Measurements from ENCODE around the gene CCDC7.
"Not testable (repeated sequence)": the region's sequence is repeated elsewhere in the genome, so short reads cannot be mapped to it uniquely, and the experiment has no call there.

Gene CCDC7

DNA sequence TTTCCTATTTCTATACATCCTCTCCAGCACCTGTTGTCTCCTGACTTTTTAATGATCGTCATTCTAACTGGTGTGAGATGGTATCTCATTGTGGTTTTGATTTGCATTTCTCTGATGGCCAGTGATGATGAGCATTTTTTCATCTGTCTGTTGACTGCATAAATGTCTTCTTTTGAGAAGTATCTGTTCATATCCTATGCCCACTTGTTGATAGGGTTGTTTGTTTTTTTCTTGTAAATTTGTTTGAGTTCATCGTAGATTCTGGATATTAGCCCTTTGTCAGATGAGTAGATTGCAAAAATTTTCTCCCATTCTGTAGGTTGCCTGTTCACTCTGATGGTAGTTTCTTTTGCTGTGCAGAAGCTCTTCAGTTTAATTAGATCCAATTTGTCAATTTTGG, 253.7 kb downstream of the CCDC7 start:
- DNase-seq (ENCODE audit: low spot score) = not testable (repeated sequence)

DNA sequence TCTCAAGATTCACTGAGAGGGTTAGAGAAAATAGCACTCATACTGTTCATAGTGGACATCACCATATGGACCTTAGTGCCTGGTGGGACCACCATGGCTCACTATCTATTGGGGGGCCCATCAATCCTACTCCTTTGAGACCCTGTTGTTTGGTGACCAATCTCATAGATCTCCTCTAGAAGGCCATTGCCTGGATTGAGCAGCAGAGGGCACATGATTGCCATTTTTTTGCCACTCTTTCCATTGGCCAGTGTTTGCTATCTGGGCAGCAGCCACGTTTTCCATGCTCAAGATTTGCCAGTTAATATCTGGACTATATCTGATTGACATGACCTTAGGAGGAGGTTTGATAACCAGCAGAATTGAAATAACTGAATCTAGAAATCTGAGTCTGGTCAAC, 267.6 kb downstream of the CCDC7 start:
- DNase-seq (ENCODE audit: low spot score) = no peak

DNA sequence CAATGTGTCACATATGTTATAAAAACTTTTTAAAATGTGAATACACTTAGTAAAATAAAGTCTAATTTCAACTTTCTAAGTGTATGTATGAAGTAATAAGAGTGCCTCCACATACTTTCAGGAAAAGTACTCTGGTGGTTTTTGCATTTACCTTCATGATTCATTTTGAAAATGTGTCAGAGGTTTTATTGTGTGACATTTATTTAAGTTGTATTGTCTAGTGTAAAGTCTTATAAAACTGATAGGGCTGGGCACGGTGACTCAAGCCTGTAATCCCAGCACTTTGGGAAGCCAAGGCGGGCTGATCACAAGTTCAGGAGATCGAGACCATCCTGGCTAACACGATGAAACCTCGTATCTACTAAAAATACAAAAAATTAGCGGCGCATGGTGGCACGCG, 285.6 kb downstream of the CCDC7 start:
- no peak for DNase-seq (ENCODE audit: low spot score)

DNA sequence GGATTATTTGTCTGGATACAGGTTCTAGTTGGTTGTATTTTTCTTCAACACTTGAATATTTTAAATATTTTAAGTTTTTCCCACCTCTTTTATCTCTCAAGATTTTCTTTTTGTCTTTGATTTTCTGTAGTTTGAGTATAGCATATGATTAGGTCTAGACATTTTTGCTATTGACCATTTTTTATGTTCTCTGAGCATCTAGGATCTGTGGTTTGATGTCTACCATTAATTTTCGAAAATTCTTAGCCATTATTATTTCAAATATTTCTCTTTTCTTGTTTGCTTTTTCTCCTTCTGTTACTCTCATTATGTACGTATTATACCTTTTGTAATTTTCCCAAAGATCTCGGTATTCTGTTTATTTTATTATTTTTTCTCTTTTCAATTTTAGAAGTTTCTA, 293.0 kb downstream of the CCDC7 start:
- no peak for DNase-seq (ENCODE audit: low spot score)

DNA sequence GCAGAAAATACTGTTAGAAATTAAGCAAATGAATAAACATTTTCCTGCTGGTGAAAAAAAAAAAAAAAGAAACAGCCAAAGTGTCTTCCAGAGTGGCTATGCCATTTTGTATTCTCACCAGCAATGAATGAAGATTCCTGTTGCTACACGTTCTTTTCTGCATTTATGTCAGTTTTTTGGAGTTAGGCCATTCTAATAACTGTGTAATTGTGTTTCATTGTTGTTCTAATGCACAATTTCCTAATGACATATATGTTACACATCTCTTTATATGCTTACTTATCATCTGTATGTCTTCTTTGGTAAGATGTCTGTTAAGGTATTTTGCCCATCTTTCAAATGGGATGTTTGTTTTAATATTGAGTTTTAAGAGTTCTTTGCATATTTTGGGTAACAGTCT, 298.4 kb downstream of the CCDC7 start:
- no peak for DNase-seq (ENCODE audit: low spot score)

DNA sequence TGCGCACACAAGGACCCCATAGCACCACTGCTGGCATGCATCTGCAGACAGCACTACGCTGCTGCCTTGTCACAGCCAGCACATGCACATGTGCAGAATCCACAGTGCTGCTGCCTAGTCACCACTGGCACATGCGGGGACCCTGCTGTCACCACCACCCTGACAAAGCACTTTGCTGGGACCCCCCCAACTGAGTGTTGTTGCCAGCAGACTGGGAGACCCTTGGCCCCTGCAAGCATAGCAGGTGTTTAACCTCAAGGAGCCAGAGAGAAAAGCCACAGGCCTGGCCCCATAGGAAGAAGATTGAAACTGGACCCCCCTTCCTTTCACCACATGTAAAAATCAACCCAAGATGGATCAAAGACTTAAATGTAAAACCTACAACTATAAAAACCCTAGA, 300.9 kb downstream of the CCDC7 start:
- DNase-seq (ENCODE audit: low spot score) = no peak

DNA sequence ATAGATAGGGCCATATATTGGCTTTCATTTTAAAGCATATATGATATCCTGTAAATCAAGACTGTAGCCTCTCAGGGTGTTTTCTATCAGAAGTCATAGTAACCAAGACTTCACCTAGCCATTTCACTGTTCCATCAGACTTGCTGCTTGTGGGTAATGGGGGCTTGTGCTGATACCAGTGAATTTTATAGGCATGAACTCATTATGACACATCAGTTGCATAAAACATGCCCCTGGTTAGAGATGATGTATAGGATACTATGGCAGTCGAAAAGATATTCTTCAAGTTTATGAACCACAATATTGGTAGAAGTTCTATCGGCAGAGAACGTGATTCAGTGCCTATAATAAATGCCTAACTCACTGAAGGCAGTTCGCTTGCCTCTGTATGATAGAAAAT, 305.6 kb downstream of the CCDC7 start:
- no peak for DNase-seq (ENCODE audit: low spot score)

DNA sequence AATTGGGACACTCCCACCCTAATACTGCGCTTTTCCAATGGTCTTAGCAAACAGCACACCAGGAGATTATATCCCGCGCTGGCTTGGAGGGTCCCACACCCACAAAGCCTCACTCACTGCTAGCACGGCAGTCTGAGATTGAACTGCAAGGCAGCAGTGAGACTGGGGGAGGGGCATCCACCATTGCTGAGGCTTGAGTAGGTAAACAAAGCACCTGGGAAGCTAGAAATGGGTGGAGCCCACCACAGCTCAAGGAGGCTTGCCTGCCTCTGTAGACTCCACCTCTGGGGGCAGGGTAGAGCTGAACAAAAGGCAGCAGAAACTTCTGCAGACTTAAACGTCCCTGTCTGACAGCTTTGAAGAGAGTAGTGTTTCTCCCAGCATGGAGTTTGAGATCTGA, 309.0 kb downstream of the CCDC7 start:
- not testable (repeated sequence) for DNase-seq (ENCODE audit: low spot score)

DNA sequence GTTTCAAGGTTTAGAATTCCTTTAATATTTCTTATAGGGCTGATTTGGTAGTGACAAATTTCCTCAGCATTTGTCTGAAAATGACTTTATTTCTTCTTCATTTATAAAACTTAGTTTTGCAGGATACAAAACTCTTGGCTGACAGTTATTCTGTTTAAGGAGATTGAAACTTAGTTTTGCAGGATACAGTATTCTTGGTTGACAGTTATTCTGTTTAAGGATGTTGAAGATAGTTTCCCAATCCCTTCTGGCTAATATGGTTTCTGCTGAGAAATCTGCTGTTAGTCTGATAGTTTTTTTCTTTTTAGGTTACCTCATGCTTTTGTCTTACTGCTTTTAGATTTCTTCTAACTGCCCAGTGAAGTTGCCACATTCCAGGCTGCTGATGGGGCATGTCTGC, 325.3 kb downstream of the CCDC7 start:
- no peak for DNase-seq (ENCODE audit: low spot score)

DNA sequence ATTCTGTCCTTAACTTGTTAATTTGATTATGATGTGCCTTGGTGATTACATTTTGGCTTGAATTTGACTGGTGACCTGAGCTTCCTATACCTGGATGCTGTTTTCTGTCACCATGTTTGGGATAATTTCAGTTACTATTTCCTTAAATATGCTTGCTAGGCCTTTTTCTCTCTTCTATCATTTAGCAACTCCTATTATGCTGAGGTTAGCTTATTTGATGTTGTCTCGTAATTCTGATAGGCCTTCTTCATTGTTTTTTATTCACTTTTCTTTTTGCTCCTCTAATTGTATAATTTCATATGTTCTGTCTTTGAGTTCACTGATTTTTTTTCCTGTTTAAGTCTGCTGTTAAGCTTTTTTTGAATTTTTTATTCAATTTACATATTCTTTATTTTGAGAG, 327.2 kb downstream of the CCDC7 start:
- DNase-seq (ENCODE audit: low spot score) = no peak

DNA sequence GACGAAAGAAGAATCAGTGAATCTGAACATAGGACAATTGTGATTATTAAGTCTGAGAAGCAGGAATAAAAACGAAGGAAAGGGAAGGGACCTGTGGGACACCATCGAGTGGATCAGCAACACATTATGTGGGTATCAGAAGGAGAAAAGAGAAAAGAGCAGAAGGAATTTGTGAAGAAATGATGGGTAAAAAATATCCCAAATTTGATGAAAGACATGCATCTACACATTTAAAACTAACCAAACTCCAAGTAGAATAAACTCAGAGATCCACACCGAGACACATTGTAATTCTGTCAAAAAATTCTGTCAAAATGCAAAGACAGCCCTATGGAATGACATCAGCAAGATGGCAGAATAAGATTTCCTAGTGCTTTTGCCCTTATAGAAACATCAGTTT, 341.0 kb downstream of the CCDC7 start:
- no peak for DNase-seq (ENCODE audit: low spot score)

DNA sequence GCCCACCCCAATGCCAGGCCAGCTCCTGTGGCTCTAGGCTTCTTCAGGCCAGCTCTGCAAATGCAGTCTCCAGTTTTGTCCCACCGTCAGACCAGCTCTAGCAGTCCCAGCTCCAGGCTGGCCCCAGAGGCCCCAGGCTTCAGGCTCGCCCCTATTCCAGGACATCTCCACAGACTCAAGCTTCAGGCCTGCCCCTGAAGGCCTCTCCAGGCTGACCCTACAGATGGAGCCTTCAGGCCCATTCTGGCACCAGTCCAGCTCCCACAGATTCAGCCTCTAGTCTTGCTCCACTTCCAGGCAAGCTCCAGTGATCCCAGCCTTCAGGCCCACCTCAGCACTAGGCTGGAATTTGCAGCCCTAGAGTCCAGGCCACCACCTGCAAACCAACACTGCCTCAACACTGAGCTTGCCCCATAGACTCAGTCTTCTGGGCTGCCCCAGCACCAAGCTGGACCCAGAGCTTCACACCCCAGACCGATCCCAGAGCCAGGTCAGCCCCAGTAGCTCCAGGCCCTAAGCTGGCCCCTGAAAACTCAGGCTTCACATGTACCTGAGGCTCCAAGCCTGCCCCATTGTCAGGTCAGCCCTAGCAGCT, 341.8 kb downstream of the CCDC7 start:
- DNase-seq (ENCODE audit: low spot score) = no peak

DNA sequence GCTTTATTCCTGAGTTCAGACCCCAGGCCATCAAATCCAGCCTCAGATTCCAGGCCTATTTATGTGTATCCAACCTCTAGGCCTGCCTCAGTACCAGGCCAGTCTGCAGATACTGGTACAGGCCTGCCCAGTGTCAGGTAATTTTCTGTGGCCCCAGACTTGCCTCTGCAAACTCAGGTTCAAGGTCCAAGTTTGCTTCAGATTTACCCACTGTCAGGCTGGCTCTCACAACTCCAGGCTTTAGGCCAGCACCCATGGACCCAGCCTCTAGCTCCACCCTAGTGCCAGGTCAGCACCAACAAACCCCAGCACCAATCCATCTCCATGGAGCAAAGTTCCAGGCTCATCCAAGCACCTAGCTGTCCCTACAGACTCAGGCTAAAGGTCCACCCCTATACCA, 342.4 kb downstream of the CCDC7 start:
- no peak for DNase-seq (ENCODE audit: low spot score)

DNA sequence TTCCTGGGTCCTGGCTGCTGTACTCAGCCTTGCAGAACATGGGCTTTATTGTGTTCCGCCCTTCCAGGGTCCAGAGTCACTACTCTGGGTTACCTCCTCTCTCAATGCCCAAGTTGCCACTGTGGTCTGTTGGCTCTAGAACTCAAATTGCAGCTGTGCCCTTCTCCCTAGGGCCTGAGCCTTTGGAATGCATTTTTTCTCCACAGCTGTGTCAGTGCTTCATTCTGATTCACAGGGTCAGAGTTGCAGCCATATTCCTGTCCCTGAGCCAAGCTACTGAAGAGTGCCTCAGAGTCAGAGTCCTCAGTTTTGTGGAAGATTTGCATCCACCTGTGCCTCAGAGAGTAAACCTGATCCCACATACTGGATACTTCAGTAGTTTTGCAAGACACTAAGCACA, 344.5 kb downstream of the CCDC7 start:
- DNase-seq (ENCODE audit: low spot score) = no peak

DNA sequence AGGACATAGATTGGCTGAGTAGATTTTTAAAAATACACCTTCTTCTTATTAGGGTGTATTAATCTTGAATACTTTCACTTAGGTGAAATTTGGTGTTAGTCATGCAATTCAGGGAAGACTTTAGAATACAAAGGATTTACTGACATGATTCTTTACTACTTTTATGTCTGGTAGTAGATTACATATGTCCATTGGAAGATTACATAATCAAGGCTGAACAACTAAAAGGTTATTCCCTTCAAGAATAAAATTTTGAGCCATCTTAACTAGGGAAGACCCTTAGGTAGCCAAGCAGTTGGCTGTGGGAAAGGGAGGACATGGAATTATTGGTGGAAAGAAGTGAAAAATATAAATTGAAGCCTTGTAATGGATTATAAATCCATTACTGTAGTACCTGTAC, 347.1 kb downstream of the CCDC7 start:
- DNase-seq (ENCODE audit: low spot score) = no peak

DNA sequence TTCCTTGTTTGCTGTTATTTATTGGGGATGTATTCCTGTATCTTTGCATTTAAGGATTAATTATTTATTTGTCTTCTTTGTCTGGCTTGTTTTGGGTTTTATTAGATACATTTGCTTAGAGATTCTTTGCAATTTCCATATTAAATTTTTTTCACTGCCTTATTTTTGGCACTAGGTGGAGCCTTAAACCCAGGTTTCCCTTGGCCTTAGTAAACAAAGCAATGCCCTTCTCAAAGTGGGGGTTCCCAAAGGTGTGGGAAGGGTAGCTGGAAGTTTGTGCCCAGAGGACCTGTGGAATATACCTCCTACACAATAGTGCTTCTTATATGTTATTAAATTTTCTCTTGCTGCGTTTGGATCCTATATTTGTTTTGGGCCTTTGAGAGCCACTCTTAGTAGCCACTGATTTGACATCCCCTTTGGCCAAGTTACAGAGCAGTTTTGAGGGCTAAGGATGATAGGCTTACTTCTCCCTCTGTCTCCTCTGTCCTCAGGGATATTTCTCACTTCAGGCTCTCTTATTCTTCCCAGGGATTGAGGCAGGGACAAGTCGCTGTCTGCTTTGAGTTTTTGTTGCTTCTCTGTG, 349.8 kb downstream of the CCDC7 start:
- peak; percentile 2 for DNase-seq (ENCODE audit: low spot score)

DNA sequence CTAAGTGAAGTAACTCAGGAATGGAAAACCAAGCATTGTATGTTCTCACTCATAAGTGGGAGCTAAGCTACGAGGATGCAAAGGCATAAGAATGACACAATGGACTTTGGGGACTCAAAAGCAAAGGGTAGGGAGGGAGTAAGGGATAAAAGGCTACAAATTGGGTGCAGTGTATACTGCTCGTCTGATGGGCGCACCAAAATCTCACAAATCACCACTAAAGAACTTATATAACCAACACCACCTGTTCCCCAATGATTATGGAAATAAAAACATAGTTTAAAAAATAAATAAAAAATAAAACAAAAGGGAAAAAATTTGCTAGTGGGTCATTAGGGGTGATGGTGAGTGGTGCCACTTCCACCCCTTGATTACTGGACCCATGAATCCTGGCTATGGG, 351.5 kb downstream of the CCDC7 start:
- DNase-seq (ENCODE audit: low spot score) = not testable (repeated sequence)

DNA sequence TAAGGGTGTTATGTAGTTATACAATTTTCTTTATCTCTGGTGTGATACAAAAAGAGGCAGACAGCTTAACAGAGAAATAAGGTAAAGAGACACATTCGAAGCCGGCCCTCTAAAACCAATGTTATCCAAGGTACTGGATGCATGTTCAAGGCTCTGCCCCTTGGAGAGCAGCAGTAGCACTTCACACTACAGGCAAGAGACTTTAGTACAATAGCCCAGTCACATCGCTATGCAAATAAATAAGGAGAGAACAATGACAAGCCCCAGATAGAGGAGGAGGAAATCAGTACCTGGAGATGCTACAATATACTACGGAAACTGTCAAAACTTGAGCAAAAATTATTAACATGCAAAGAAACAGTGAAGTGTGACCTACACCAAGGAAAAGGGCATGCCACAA, 401.0 kb downstream of the CCDC7 start:
- no peak for DNase-seq (ENCODE audit: low spot score)

DNA sequence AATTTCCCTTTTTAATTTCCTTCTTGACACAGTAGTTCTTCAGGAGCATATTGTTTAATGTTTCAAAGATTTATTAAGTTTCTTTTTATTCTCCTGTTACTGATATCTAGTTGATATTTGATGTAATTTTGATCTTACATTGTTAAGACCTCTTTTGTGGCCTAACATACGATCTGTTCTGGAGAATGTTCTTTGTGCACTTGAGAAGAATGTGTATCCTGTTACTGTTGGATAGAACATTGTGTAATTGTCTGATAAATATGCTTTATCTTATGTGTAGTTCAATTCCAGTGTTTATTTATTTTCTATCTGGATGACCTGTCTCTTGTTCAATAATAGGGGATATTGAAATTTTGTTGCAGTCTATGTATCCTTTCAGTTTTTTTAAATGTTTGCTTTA, 405.4 kb downstream of the CCDC7 start:
- no peak for DNase-seq (ENCODE audit: low spot score)

DNA sequence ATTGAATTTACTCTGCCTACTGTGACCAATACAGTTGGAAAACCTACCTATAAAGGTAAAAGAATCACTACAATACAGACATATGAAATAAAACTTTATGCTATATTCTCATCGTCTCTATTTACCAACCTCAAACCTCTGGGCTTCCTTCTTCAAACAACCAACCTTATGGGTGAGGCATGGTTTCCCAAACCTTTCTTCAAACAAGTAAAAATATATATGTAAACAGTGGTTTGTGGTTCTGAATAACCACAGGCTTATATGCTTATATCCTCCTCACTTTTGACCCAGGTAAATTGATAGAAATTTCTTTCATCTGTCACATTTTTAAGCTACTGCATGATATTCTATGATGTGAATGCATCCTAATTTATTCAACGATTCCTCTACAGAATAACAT, 408.5 kb downstream of the CCDC7 start:
- DNase-seq (ENCODE audit: low spot score) = no peak

DNA sequence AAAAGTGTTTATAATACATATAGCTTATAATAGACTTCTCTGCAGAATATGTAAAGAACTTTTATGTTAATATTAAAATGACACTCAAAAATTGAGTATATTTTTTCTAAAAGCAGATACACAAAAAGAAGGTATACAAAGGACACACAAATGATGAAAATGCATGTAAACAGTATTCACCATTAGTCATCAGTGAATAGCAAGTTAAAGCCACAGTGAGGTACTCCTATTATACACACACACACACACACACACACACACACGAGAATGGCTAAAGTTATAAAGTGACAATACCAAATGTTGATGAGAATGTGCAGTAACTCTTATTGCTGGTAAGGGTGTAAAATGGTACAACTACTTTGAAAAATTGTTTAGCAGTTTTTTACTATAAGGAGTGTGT, 419.2 kb downstream of the CCDC7 start:
- no peak for DNase-seq (ENCODE audit: low spot score)

DNA sequence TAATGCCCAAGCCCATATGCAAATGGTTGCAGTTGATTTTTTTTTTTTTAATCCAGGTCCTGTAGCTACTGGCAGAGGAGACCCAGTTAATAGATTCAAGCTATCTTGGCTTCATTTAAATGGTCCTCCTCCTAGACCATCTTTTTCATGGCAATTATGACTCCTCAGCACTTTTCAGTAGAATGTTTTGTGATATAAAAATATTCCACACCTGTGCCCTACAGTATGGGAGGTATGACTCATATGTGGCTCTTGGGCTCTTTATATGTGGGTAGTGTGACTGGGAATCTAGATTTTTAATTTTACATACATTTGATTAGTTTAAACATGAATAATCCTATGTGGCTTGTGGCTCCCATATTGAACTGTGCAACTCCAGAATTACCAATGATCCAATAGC, 432.0 kb downstream of the CCDC7 start:
- DNase-seq (ENCODE audit: low spot score) = no peak

DNA sequence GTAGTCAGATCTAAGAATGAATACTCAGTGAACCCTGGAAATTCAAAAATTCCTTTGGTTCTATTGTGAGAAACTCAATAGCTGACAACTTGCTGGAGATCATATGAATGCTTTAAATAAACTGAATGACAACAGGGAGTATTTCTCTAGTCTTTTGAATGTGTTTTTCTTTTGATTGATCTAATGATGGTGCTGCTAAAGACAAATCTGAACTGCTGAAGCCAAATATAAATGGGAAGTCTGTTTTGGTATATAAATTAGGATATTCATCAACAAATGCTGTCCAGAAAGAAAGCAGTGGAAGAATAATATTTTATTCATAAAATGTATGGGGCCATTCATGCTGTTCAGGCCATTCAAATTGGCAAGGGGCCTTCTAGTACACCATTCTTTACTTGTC, 432.7 kb downstream of the CCDC7 start:
- DNase-seq (ENCODE audit: low spot score) = peak; percentile 42

DNA sequence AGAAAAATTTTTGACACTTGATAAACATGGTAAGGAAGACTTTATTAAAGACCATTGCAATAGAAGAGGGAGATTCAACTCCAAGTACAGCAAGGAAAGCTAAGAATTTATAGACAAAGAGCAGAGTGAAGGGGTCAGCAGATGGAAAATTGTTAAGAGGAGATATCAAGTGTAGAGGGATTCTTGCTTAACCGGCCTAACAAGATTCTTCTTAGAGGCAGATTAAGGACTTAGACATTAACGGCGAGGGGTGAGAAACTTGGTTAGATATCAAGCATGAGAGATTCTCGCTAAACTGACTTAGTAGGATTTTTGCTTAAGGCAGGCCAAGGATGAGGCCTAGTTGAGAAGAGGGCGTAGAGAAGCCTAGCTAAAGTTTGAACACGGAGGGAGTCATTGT, 436.1 kb downstream of the CCDC7 start:
- DNase-seq (ENCODE audit: low spot score) = no peak

DNA sequence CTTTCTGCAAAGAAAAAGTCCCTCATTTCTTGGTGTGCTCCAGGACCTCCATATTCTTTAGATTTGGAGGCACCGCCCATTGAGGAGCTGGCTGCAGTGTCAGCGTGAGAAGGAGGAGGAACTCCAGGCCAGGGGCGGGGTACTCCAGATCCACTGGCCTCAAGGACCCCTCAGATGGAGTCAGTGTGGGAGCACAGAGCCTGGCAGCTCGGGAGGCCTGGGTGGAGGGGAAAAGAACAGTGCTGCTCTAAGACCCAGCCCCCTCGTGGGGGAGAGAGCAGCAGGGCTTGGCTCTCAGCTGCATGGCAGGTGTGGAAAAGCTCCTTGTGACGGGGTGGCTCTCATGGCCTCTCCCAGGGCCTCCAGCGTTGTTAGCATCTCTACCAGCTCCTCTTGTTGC, 441.5 kb downstream of the CCDC7 start:
- DNase-seq (ENCODE audit: low spot score) = no peak
